GM10266 (cell line): ENCODE data around the gene APC2.
A peak's percentile ranks its signal among the peaks of the same experiment; 100 is the strongest.

Source experiments
- DNase-seq: peaks from one replicate; pipeline ENCODE4 v3.0.0; 2012; ENCODE audit errors: extremely low spot score
- CTCF ChIP-seq: IDR thresholded peaks from 2 replicates; pipeline ENCODE4 v1.5.1; 2012; ENCODE audit warnings: mild to moderate bottlenecking, low read depth; ENCODE audit not compliant: control insufficient read depth, insufficient read depth; ENCODE audit errors: missing control alignments

APC2 gene

GRCh38 chr19:1502433-1503088 lies 52.6 kb downstream of the APC2 start:
- TF ChIP-seq CTCF, result no peak
- no peak for DNase-seq

GRCh38 chr19:1503089-1503924 lies 53.4 kb downstream of the APC2 start:
- DNase-seq, result peak; percentile 77
- peak; percentile 80 for TF ChIP-seq CTCF

GRCh38 chr19:1503925-1504773 lies 54.2 kb downstream of the APC2 start:
- DNase-seq, result no peak
- no peak for TF ChIP-seq CTCF

- DNase-seq, result no peak
- TF ChIP-seq CTCF, result no peak
Measured at GRCh38 chr19:1505012-1505411, 55.1 kb downstream of the APC2 start.

- no peak for DNase-seq
- TF ChIP-seq CTCF, result no peak
Measured at GRCh38 chr19:1505991-1506881, 56.3 kb downstream of the APC2 start.

- no peak for TF ChIP-seq CTCF
- no peak for DNase-seq
Measured at GRCh38 chr19:1507192-1507660, 57.3 kb downstream of the APC2 start.
